BLaER1 treated with 17β-estradiol and CSF1 and Interleukin-3, amounts not matched to agents 10 nM and 100 nM (cell line): ENCODE data around the gene ROBO2.

Experiments
- H3K27ac ChIP-seq, 11 experiments: shearing (Covaris generic); formaldehyde crosslinking; 2 replicates each; pipeline ENCODE4 v1.8.1; 2022
- H3K27me3 ChIP-seq, 11 experiments: shearing (Covaris generic); formaldehyde crosslinking; 2 replicates each; pipeline ENCODE4 v1.8.1; 2022
- H3K36me3 ChIP-seq, 11 experiments: shearing (Covaris generic); formaldehyde crosslinking; 2 replicates each; pipeline ENCODE4 v1.8.1; 2022
- H3K4me1 ChIP-seq, 10 experiments: shearing (Covaris generic); formaldehyde crosslinking; 2 replicates each; pipeline ENCODE4 v1.8.1; 2022
- H3K4me2 ChIP-seq, 11 experiments: shearing (Covaris generic); formaldehyde crosslinking; 2 replicates each; pipeline ENCODE4 v1.8.1; 2022
- H3K4me3 ChIP-seq, 10 experiments: shearing (Covaris generic); formaldehyde crosslinking; 2 replicates each; pipeline ENCODE4 v1.8.1; 2022
- H3K9ac ChIP-seq, 11 experiments: shearing (Covaris generic); formaldehyde crosslinking; 2 replicates each; pipeline ENCODE4 v1.8.1; 2022
- H3K9me3 ChIP-seq, 11 experiments: shearing (Covaris generic); formaldehyde crosslinking; replicated peaks in 1 of 11; 2 replicates each; pipeline ENCODE4 v1.8.1; 2022
- H4K20me1 ChIP-seq, 11 experiments: shearing (Covaris generic); formaldehyde crosslinking; 2 replicates each; pipeline ENCODE4 v1.8.1; 2022
- Cebpa-rat ChIP-seq, 11 experiments: shearing (Covaris generic); IDR thresholded peaks; 2 replicates each; pipeline ENCODE4 v1.8.1; 2022

The ROBO2 gene

GRCh38 chr3:77139624-77140023 lies 99.7 kb downstream of the ROBO2 start:
- Histone ChIP-seq H3K36me3 (no peaks in the 10 kb centered on the region), H4K20me1 (no peaks in the 10 kb centered on the region), H3K27ac (no peak overlapping the region), H3K4me1 (no peaks in the 10 kb centered on the region), H3K4me2 (no peak overlapping the region), H3K9ac (no peak overlapping the region), H3K9me3 (no peaks in the 10 kb centered on the region), H3K4me3 (no peak overlapping the region), H3K27me3 (no peaks in the 10 kb centered on the region)
- no peak for TF ChIP-seq Cebpa-rat (IDR thresholded peaks at IDR 0.05)

GRCh38 chr3:77141423-77141822 lies 101.5 kb downstream of the ROBO2 start:
- Histone ChIP-seq H3K27me3 (no peaks in the 10 kb centered on the region), H3K4me1 (no peaks in the 10 kb centered on the region), H4K20me1 (no peaks in the 10 kb centered on the region), H3K9me3 (no peaks in the 10 kb centered on the region), H3K9ac (no peak overlapping the region), H3K36me3 (no peaks in the 10 kb centered on the region), H3K4me2 (no peak overlapping the region), H3K27ac (no peak overlapping the region), H3K4me3 (no peak overlapping the region)
- TF ChIP-seq Cebpa-rat (IDR thresholded peaks at IDR 0.05): no peak

GRCh38 chr3:77142578-77142977 lies 102.7 kb downstream of the ROBO2 start:
- TF ChIP-seq Cebpa-rat (IDR thresholded peaks at IDR 0.05): no peak
- H3K27me3 ChIP-seq: no peaks in the 10 kb centered on the region
- no peaks in the 10 kb centered on the region for H4K20me1 ChIP-seq
- no peak overlapping the region for H3K4me3 ChIP-seq
- H3K9me3 ChIP-seq: no peaks in the 10 kb centered on the region
- no peak overlapping the region for H3K4me2 ChIP-seq
- no peak overlapping the region for H3K9ac ChIP-seq
- H3K27ac ChIP-seq: no peak overlapping the region
- no peaks in the 10 kb centered on the region for H3K36me3 ChIP-seq
- peaks cover 0 to 2% (median 0%) of the 10 kb centered on the region in 10 experiments; a peak in 5 of 20 replicates for H3K4me1 ChIP-seq

- no peak for TF ChIP-seq Cebpa-rat (IDR thresholded peaks at IDR 0.05)
- Histone ChIP-seq H3K27ac (no peak overlapping the region), H3K36me3 (no peaks in the 10 kb centered on the region), H3K4me2 (no peak overlapping the region), H3K9me3 (no peaks in the 10 kb centered on the region), H3K4me3 (no peak overlapping the region), H3K9ac (no peak overlapping the region), H3K4me1 (peaks cover 0 to 12% (median 0%) of the 10 kb centered on the region in 10 experiments; a peak in 5 of 20 replicates), H4K20me1 (no peaks in the 10 kb centered on the region), H3K27me3 (no peaks in the 10 kb centered on the region)
These were observed 106.1 kb downstream of the ROBO2 start for GRCh38 chr3:77146004-77146403.

GRCh38 chr3:77147836-77148578 lies 108.1 kb downstream of the ROBO2 start:
- Histone ChIP-seq H3K9me3 (no peaks in the 10 kb centered on the region), H4K20me1 (no peaks in the 10 kb centered on the region), H3K9ac (no peak overlapping the region), H3K4me3 (no peak overlapping the region), H3K4me2 (peak overlapping the region in 3 of 11 experiments; percentile 28 to 63 (median 47); a peak in 5 of 22 replicates), H3K27ac (no peak overlapping the region), H3K27me3 (no peaks in the 10 kb centered on the region), H3K36me3 (no peaks in the 10 kb centered on the region), H3K4me1 (peaks cover 0 to 12% (median 0%) of the 10 kb centered on the region in 10 experiments; a peak in 5 of 20 replicates)
- no peak for TF ChIP-seq Cebpa-rat (IDR thresholded peaks at IDR 0.05)

GRCh38 chr3:77149382-77149781 lies 109.5 kb downstream of the ROBO2 start:
- Histone ChIP-seq H3K4me3 (no peak overlapping the region), H3K36me3 (no peaks in the 10 kb centered on the region), H3K27me3 (no peaks in the 10 kb centered on the region), H3K4me2 (no peak overlapping the region), H3K4me1 (peaks cover 0 to 12% (median 0%) of the 10 kb centered on the region in 10 experiments; a peak in 5 of 20 replicates), H3K9ac (no peak overlapping the region), H3K9me3 (no peaks in the 10 kb centered on the region), H3K27ac (no peak overlapping the region), H4K20me1 (no peaks in the 10 kb centered on the region)
- no peak for TF ChIP-seq Cebpa-rat (IDR thresholded peaks at IDR 0.05)

- H3K4me3 ChIP-seq: no peak overlapping the region
- H3K36me3 ChIP-seq: no peaks in the 10 kb centered on the region
- H4K20me1 ChIP-seq: no peaks in the 10 kb centered on the region
- H3K4me2 ChIP-seq: no peak overlapping the region
- no peak overlapping the region for H3K9ac ChIP-seq
- no peak for TF ChIP-seq Cebpa-rat (IDR thresholded peaks at IDR 0.05)
- no peak overlapping the region for H3K27ac ChIP-seq
- H3K27me3 ChIP-seq: no peaks in the 10 kb centered on the region
- H3K4me1 ChIP-seq: peaks cover 0 to 12% (median 0%) of the 10 kb centered on the region in 10 experiments; a peak in 5 of 20 replicates
- H3K9me3 ChIP-seq: no peaks in the 10 kb centered on the region
These were observed 110.1 kb downstream of the ROBO2 start for GRCh38 chr3:77150028-77150427.

GRCh38 chr3:77150759-77151158 lies 110.9 kb downstream of the ROBO2 start:
- Histone ChIP-seq H3K4me3 (no peak overlapping the region), H3K4me1 (peaks cover 0 to 12% (median 0%) of the 10 kb centered on the region in 10 experiments; a peak in 5 of 20 replicates), H3K36me3 (no peaks in the 10 kb centered on the region), H3K4me2 (no peak overlapping the region), H3K27me3 (no peaks in the 10 kb centered on the region), H3K27ac (no peak overlapping the region), H4K20me1 (no peaks in the 10 kb centered on the region), H3K9me3 (no peaks in the 10 kb centered on the region), H3K9ac (no peak overlapping the region)
- no peak for TF ChIP-seq Cebpa-rat (IDR thresholded peaks at IDR 0.05)

GRCh38 chr3:77158730-77159581 lies 119.1 kb downstream of the ROBO2 start:
- Histone ChIP-seq H3K4me3 (no peak overlapping the region), H3K4me2 (no peak overlapping the region), H4K20me1 (no peaks in the 10 kb centered on the region), H3K9me3 (no peaks in the 10 kb centered on the region), H3K27me3 (no peaks in the 10 kb centered on the region), H3K36me3 (no peaks in the 10 kb centered on the region), H3K27ac (no peak overlapping the region), H3K9ac (no peak overlapping the region), H3K4me1 (peaks cover 0 to 7% (median 0%) of the 10 kb centered on the region in 10 experiments; a peak in 7 of 20 replicates)
- no peak for TF ChIP-seq Cebpa-rat (IDR thresholded peaks at IDR 0.05)
